ENCODE data around the gene HNRNPA2B1. TPM values are rescaled to one million over a fixed set of nuclear protein-coding genes. Genes with fewer than 3 reads are reported as not detected.
"Not testable (repeated sequence)": the region's sequence is repeated elsewhere in the genome, so short reads cannot be mapped to it uniquely, and the experiment has no call there.

The HNRNPA2B1 gene
- total RNA-seq, 1 experiment from 2014 or later = 347 TPM

GRCh38 chr7:26185131-26185843, 15.3 kb downstream of the HNRNPA2B1 start:
- DNase-seq (ENCODE audit: low read depth) = no peak

- DNase-seq (ENCODE audit: low read depth) = not testable (repeated sequence)
Observed at GRCh38 chr7:26184281-26185101, 16.1 kb downstream of the HNRNPA2B1 start.

- no peak for DNase-seq (ENCODE audit: low read depth)
Observed at GRCh38 chr7:26183545-26184280, 16.8 kb downstream of the HNRNPA2B1 start.

GRCh38 chr7:26182706-26183105, 17.8 kb downstream of the HNRNPA2B1 start:
- DNase-seq (ENCODE audit: low read depth) = no peak

GRCh38 chr7:26182283-26182682, 18.3 kb downstream of the HNRNPA2B1 start:
- no peak for DNase-seq (ENCODE audit: low read depth)

- DNase-seq (ENCODE audit: low read depth) = no peak
Observed at GRCh38 chr7:26181474-26182227, 18.9 kb downstream of the HNRNPA2B1 start.

- DNase-seq (ENCODE audit: low read depth) = no peak
Observed at GRCh38 chr7:26180792-26181198, 19.8 kb downstream of the HNRNPA2B1 start.

GRCh38 chr7:26179826-26180497, 20.6 kb downstream of the HNRNPA2B1 start:
- no peak for DNase-seq (ENCODE audit: low read depth)

GRCh38 chr7:26179422-26179821, 21.1 kb downstream of the HNRNPA2B1 start:
- no peak for DNase-seq (ENCODE audit: low read depth)

GRCh38 chr7:26178272-26178960, 22.1 kb downstream of the HNRNPA2B1 start:
- DNase-seq (ENCODE audit: low read depth) = no peak

- DNase-seq (ENCODE audit: low read depth) = not testable (repeated sequence)
Observed at GRCh38 chr7:26177269-26177668, 23.3 kb downstream of the HNRNPA2B1 start.

GRCh38 chr7:26176696-26177095, 23.9 kb downstream of the HNRNPA2B1 start:
- not testable (repeated sequence) for DNase-seq (ENCODE audit: low read depth)

GRCh38 chr7:26175903-26176302, 24.6 kb downstream of the HNRNPA2B1 start:
- DNase-seq (ENCODE audit: low read depth) = not testable (repeated sequence)

- DNase-seq (ENCODE audit: low read depth) = no peak
Observed at GRCh38 chr7:26172048-26172447, 28.5 kb downstream of the HNRNPA2B1 start.

GRCh38 chr7:26171601-26172000, 28.9 kb downstream of the HNRNPA2B1 start:
- DNase-seq (ENCODE audit: low read depth) = no peak

GRCh38 chr7:26170663-26171062, 29.9 kb downstream of the HNRNPA2B1 start:
- no peak for DNase-seq (ENCODE audit: low read depth)

GRCh38 chr7:26169271-26169670, 31.3 kb downstream of the HNRNPA2B1 start:
- no peak for DNase-seq (ENCODE audit: low read depth)

GRCh38 chr7:26168458-26169023, 32.0 kb downstream of the HNRNPA2B1 start:
- DNase-seq (ENCODE audit: low read depth) = no peak

- no peak for DNase-seq (ENCODE audit: low read depth)
Observed at GRCh38 chr7:26167303-26167934, 33.1 kb downstream of the HNRNPA2B1 start.

Data from LHCN-M2 (cell line).